Type B pancreatic cell (in vitro differentiated cells): ENCODE measurements around the gene NPY. TPM values are rescaled to one million over a fixed set of nuclear protein-coding genes. Genes with fewer than 3 reads are reported as not detected.

Source experiments
- DNase-seq: peaks from one replicate; pipeline ENCODE4 v3.0.0; 2021; ENCODE audit warnings: mixed read lengths; ENCODE audit not compliant: unreplicated experiment; ENCODE audit errors: extremely low spot score
- H3K27ac Mint-ChIP-seq: 2 replicates; pipeline ENCODE4 v1.8.0; 2021; ENCODE audit warnings: mild to moderate bottlenecking, mixed read lengths
- H3K27me3 Mint-ChIP-seq: 2 replicates; pipeline ENCODE4 v1.8.0; 2021; ENCODE audit warnings: mixed read lengths
- H3K36me3 Mint-ChIP-seq: 2 replicates; pipeline ENCODE4 v1.8.0; 2021; ENCODE audit warnings: mixed read lengths
- H3K4me1 Mint-ChIP-seq: one replicate; pipeline ENCODE4 v1.8.0; 2021; ENCODE audit warnings: mixed read lengths; ENCODE audit not compliant: unreplicated experiment
- H3K4me3 Mint-ChIP-seq: 2 replicates; pipeline ENCODE4 v1.8.0; 2021; ENCODE audit warnings: mild to moderate bottlenecking, mixed read lengths
- H3K9me3 Mint-ChIP-seq: 2 replicates; pipeline ENCODE4 v1.8.0; 2021; ENCODE audit warnings: mixed read lengths
- total RNA-seq: library from RNA; stranded (reverse); gene quantifications from 2 replicates; pipeline ENCODE4 v1.2.1, GENCODE V29; 2021; ENCODE audit warnings: low replicate concordance
- TF ChIP-seq, protein P1 (sequence below): fragments of 200-600 bp; sonication (generic); conservative IDR thresholded peaks from 2 replicates; pipeline ENCODE4 v1.5.0; 2021; ENCODE audit warnings: antibody characterized with exemption, mild to moderate bottlenecking

Gene NPY
- total RNA-seq, 1 donor from 2014 or later = 1.5 TPM

DNA sequence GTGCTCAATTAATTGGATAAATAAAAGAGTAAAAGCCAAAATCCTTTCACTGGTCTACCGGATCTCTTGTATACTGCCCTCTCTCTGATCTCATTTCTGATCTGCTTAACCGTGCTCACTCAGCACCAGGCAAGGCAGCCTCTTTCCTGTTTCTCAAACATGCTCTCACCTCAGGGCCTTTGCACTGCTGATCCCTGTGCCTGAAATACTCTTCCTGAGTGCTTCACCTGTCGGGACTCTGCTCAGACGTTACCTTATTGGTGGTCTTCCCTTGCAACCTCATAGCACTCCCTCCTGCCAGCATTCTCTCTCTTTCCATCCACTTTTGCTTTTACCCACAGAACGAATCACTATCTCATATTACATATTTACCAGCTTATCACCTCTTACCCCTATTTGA, 55.6 kb downstream of the NPY start:
- Mint-ChIP-seq H3K36me3 (no peaks in the 10 kb centered on the region), H3K4me3 (no peak overlapping the region), H3K27ac (no peak overlapping the region), H3K4me1 (no peaks in the 10 kb centered on the region), H3K27me3 (peaks cover 27% of the 10 kb centered on the region), H3K9me3 (no peaks in the 10 kb centered on the region)
- TF ChIP-seq, protein P1, sequence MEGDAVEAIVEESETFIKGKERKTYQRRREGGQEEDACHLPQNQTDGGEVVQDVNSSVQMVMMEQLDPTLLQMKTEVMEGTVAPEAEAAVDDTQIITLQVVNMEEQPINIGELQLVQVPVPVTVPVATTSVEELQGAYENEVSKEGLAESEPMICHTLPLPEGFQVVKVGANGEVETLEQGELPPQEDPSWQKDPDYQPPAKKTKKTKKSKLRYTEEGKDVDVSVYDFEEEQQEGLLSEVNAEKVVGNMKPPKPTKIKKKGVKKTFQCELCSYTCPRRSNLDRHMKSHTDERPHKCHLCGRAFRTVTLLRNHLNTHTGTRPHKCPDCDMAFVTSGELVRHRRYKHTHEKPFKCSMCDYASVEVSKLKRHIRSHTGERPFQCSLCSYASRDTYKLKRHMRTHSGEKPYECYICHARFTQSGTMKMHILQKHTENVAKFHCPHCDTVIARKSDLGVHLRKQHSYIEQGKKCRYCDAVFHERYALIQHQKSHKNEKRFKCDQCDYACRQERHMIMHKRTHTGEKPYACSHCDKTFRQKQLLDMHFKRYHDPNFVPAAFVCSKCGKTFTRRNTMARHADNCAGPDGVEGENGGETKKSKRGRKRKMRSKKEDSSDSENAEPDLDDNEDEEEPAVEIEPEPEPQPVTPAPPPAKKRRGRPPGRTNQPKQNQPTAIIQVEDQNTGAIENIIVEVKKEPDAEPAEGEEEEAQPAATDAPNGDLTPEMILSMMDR = no peak
- no peak for DNase-seq

DNA sequence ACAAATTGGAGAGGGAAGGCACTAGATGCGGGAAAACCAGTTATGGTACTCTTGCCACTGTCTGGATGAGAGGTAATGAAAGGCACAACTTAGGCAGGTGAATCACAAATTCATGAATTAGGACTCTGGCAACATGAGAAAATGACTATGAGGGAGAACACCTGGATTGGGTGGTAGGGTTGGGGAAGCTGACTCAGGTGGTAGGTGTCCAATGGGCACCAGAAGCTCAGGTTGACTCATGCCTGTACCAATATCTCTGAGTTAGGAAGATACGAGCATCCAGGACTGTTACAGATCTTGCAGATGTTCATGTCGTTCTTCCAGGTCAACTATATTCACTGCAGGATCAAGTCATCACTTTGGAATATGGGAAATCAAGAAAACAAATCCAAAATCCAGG, 56.7 kb downstream of the NPY start:
- Mint-ChIP-seq H3K4me3 (no peak overlapping the region), H3K4me1 (no peaks in the 10 kb centered on the region), H3K27me3 (peaks cover 26% of the 10 kb centered on the region), H3K36me3 (no peaks in the 10 kb centered on the region), H3K9me3 (no peaks in the 10 kb centered on the region), H3K27ac (no peak overlapping the region)
- no peak for DNase-seq
- TF ChIP-seq, protein P1 = no peak
